Caco-2 (cell line): ENCODE results near the gene ZNF268. TPM values are rescaled to one million over a fixed set of nuclear protein-coding genes. Genes with fewer than 3 reads are reported as not detected.

ENCODE experiments used
- BruUV-seq: library from RNA; stranded (reverse); fragments of 400-500 nt; replicated peaks from 2 replicates; lab custom pipeline; 2021; lab: Mats Ljungman, UMichigan
- CTCF ChIA-PET: fragments of 300-600 bp; sonication (Branson Sonifier 250); formaldehyde crosslinking; loops from one replicate; lab custom pipeline; 2022; ENCODE audit warnings: antibody characterized with exemption; lab: Charles Lee
- POLR2A ChIA-PET: fragments of 300-600 bp; sonication (Branson Sonifier 250); formaldehyde crosslinking; loops from one replicate; lab custom pipeline; 2022; ENCODE audit warnings: antibody characterized with exemption; lab: Charles Lee
- DNase-seq, 2 experiments: peaks; one replicate each; pipeline versions ENCODE4 v3.0.0 to v3.0.0-alpha.2; 2020 to 2022
- H3K27me3 ChIP-seq: replicated peaks from 2 replicates; pipeline ENCODE4 v1.6.0; 2011; ENCODE audit warnings: low read length; ENCODE audit not compliant: control insufficient read depth, insufficient read depth
- H3K36me3 ChIP-seq: 2 replicates; pipeline ENCODE4 v1.5.1; 2011; ENCODE audit warnings: low read length; ENCODE audit not compliant: control insufficient read depth, insufficient read depth
- H3K4me1 ChIP-seq: fragments of 250-450 bp; sonication (Bioruptor Pico); 2 replicates; pipeline ENCODE4 v1.5.1; 2020; ENCODE audit warnings: mild to moderate bottlenecking
- H3K4me3 ChIP-seq: 2 replicates; pipeline ENCODE4 v1.5.1; 2011; ENCODE audit warnings: low read depth, mild to moderate bottlenecking, control low read depth, low read length
- H3K9me3 ChIP-seq: fragments of 250-450 bp; sonication (Bioruptor Pico); 2 replicates; pipeline ENCODE4 v1.5.1; 2020; ENCODE audit warnings: mild to moderate bottlenecking, moderate library complexity
- H3K27ac Mint-ChIP-seq: one replicate; pipeline ENCODE4 v1.8.0; 2022; ENCODE audit warnings: mixed read lengths; ENCODE audit not compliant: unreplicated experiment
- H3K27me3 Mint-ChIP-seq: one replicate; pipeline ENCODE4 v1.8.0; 2022; ENCODE audit warnings: mixed read lengths; ENCODE audit not compliant: insufficient read depth, unreplicated experiment
- H3K36me3 Mint-ChIP-seq: one replicate; pipeline ENCODE4 v1.8.0; 2022; ENCODE audit warnings: mild to moderate bottlenecking, mixed read lengths; ENCODE audit not compliant: insufficient read depth, unreplicated experiment
- H3K4me1 Mint-ChIP-seq: one replicate; pipeline ENCODE4 v1.8.0; 2022; ENCODE audit warnings: low read depth, mixed read lengths; ENCODE audit not compliant: unreplicated experiment
- H3K4me3 Mint-ChIP-seq: one replicate; pipeline ENCODE4 v1.8.0; 2022; ENCODE audit warnings: mild to moderate bottlenecking, moderate library complexity, mixed read lengths; ENCODE audit not compliant: unreplicated experiment
- H3K9me3 Mint-ChIP-seq: one replicate; pipeline ENCODE4 v1.8.0; 2022; ENCODE audit warnings: mixed read lengths; ENCODE audit not compliant: unreplicated experiment
- intact Hi-C: fragments of 100-400 bp; cut with micrococcal nuclease; formaldehyde crosslinking; loops from one replicate; pipeline ENCODE4 v1.10.0; 2022; ENCODE audit not compliant: unreplicated experiment
- total RNA-seq: library from RNA; stranded (reverse); gene quantifications from 2 replicates; pipeline ENCODE4 v1.2.3, GENCODE V29; 2022
- TF ChIP-seq, protein P1 (sequence below), 2 experiments: fragments of 200-600 bp in 1 of 2; IDR thresholded peaks; 1 replicate in 1 of 2; 2 replicates in 1 of 2; pipeline versions ENCODE4 v1.5.1 to v1.8.0; 2011 to 2022; ENCODE audit warnings: antibody characterized with exemption in 1 of 2, control low read depth in 1 of 2, inconsistent platforms in 1 of 2, low read depth in 1 of 2, low read length in 1 of 2, mild to moderate bottlenecking in 1 of 2, moderate library complexity in 1 of 2; ENCODE audit not compliant: insufficient read depth in 1 of 2, severe bottlenecking in 1 of 2, unreplicated experiment in 1 of 2

ZNF268 gene
- total RNA-seq, 1 experiment from 2014 or later, result 32.0 TPM

- POLR2A ChIA-PET, result no interaction called here
- peaks cover 35% of the 10 kb centered on the region for H3K9me3 Mint-ChIP-seq
- H3K4me1 Mint-ChIP-seq, result no peaks in the 10 kb centered on the region
- H3K27me3 Mint-ChIP-seq, result no peaks in the 10 kb centered on the region
- intact Hi-C loops, result no loop called here
- Histone ChIP-seq H3K27me3 (no peaks in the 10 kb centered on the region), H3K4me3 (no peak overlapping the region), H3K36me3 (no peaks in the 10 kb centered on the region), H3K9me3 (peaks cover 44% of the 10 kb centered on the region), H3K4me1 (no peaks in the 10 kb centered on the region)
- no TSS peak for BruUV-seq
- DNase-seq, result no peak
- TF ChIP-seq, protein P1, sequence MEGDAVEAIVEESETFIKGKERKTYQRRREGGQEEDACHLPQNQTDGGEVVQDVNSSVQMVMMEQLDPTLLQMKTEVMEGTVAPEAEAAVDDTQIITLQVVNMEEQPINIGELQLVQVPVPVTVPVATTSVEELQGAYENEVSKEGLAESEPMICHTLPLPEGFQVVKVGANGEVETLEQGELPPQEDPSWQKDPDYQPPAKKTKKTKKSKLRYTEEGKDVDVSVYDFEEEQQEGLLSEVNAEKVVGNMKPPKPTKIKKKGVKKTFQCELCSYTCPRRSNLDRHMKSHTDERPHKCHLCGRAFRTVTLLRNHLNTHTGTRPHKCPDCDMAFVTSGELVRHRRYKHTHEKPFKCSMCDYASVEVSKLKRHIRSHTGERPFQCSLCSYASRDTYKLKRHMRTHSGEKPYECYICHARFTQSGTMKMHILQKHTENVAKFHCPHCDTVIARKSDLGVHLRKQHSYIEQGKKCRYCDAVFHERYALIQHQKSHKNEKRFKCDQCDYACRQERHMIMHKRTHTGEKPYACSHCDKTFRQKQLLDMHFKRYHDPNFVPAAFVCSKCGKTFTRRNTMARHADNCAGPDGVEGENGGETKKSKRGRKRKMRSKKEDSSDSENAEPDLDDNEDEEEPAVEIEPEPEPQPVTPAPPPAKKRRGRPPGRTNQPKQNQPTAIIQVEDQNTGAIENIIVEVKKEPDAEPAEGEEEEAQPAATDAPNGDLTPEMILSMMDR (IDR thresholded peaks at IDR 0.05; ENCODE audit: insufficient read depth in 1 of 2, low read depth in 1 of 2, low read length in 1 of 2, severe bottlenecking in 1 of 2, unreplicated experiment in 1 of 2), result no peak
- CTCF ChIA-PET, result no interaction called here
- H3K36me3 Mint-ChIP-seq, result no peaks in the 10 kb centered on the region
- no peak overlapping the region for H3K27ac Mint-ChIP-seq
- H3K4me3 Mint-ChIP-seq, result no peak overlapping the region
Observed at GRCh38 chr12:133174901-133175300, 6.4 kb upstream of the ZNF268 start.

DNA sequence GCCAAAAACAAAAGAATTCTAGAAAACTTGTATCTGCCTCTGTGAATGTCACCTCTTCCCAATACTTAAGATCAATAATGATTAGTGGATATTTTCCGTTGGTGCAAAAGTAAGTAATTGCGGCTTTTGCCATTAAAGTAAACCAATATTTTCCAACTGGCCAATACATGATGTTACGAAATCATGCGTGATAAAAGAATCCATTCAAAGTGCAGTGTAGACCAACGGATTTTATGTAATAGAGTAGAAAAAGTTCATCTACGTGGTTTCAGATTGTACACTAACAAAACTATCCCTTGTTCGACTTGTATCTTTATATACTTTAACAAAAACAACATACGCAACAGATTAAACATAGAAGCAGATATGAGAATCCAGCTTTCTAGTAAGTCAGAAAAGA is 626 bp upstream of the ZNF268 start:
- DNase-seq, result no peak
- H3K36me3 ChIP-seq, result peaks cover 16% of the 10 kb centered on the region
- Mint-ChIP-seq H3K4me3 (no peak overlapping the region), H3K27ac (peak overlapping the region; percentile 99), H3K9me3 (peaks cover 58% of the 10 kb centered on the region), H3K27me3 (no peaks in the 10 kb centered on the region), H3K36me3 (peaks cover 47% of the 10 kb centered on the region), H3K4me1 (no peaks in the 10 kb centered on the region)
- H3K27me3 ChIP-seq, result no peaks in the 10 kb centered on the region
- H3K9me3 ChIP-seq, result peaks cover 41% of the 10 kb centered on the region
- TF ChIP-seq, protein P1 (IDR thresholded peaks at IDR 0.05; ENCODE audit: insufficient read depth in 1 of 2, low read depth in 1 of 2, low read length in 1 of 2, severe bottlenecking in 1 of 2, unreplicated experiment in 1 of 2), result no peak
- H3K4me3 ChIP-seq, result no peak overlapping the region
- ChIA-PET CTCF (interaction anchor here (0.9 to 1.0 kb wide), 4 partner anchors 50 to 194 kb away, joined by 3 to 6 read pairs (median 4); partner anchors contain the start of genes ZNF10, ZNF26 and ZNF891), POLR2A (interaction anchor here (1.0 kb wide), 1 partner anchor 101 kb away, joined by 7 read pairs; no protein-coding TSS in a partner anchor)
- H3K4me1 ChIP-seq, result peaks cover 7% of the 10 kb centered on the region
- intact Hi-C loops, result loop anchor here (1.0 kb wide), 3 partner anchors 50 to 194 kb away; partner anchors contain the start of genes ZNF10, ZNF140, ZNF26 and ZNF891
- BruUV-seq, result no TSS peak

DNA sequence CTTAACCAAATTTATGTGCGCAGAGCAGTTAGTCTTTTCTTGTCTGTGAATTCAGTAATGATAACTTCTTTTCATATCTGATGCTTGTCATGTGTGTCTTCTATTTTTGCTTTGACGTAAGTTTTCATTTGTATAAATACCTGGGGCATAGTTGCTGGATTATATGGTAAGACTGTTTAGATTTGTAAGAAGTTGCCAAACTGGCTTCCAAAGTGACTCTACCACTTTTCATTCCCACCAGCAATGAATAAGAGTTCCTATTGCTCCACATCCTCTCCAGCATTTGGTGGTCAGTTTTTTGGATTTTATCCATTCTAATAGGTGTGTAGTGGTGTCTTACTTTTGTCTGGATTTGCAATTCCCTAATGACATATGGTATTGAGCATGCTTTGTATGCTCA is 8.9 kb downstream of the ZNF268 start:
- intact Hi-C loops, result no loop called here

More for the DNA sequence above, 8.9 kb downstream of the ZNF268 start:
- H3K27me3 Mint-ChIP-seq, result no peaks in the 10 kb centered on the region
- no TSS peak for BruUV-seq
- DNase-seq, result no peak
- no peaks in the 10 kb centered on the region for H3K4me1 ChIP-seq
- peaks cover 15% of the 10 kb centered on the region for H3K36me3 ChIP-seq
- ChIA-PET POLR2A (no interaction called here), CTCF (no interaction called here)
- no peak overlapping the region for H3K4me3 Mint-ChIP-seq
- H3K36me3 Mint-ChIP-seq, result peaks cover 99% of the 10 kb centered on the region
- H3K27ac Mint-ChIP-seq, result no peak overlapping the region
- H3K9me3 ChIP-seq, result peaks cover 38% of the 10 kb centered on the region
- no peak overlapping the region for H3K4me3 ChIP-seq
- TF ChIP-seq, protein P1 (IDR thresholded peaks at IDR 0.05; ENCODE audit: insufficient read depth in 1 of 2, low read depth in 1 of 2, low read length in 1 of 2, severe bottlenecking in 1 of 2, unreplicated experiment in 1 of 2), result no peak
- H3K27me3 ChIP-seq, result no peaks in the 10 kb centered on the region
- H3K9me3 Mint-ChIP-seq, result peaks cover 68% of the 10 kb centered on the region
- no peaks in the 10 kb centered on the region for H3K4me1 Mint-ChIP-seq
